AG09309 (cell line): ENCODE results near the gene PNLIPRP1.

Experiments
- DNase-seq: peaks from one replicate; pipeline ENCODE4 v3.0.0-alpha.2; 2010; ENCODE audit warnings: low read depth
- H3K4me3 ChIP-seq: 2 replicates; pipeline ENCODE4 v1.5.1; 2011; ENCODE audit warnings: mild to moderate bottlenecking, low read depth, low read length, moderate library complexity; ENCODE audit not compliant: control insufficient read depth
- TF ChIP-seq, protein P1 (sequence below): IDR thresholded peaks from 2 replicates; pipeline ENCODE4 v1.5.1; 2011; ENCODE audit warnings: mild to moderate bottlenecking, low read depth, low read length, inconsistent platforms; ENCODE audit not compliant: insufficient read depth, control insufficient read depth; ENCODE audit errors: missing control alignments

Gene PNLIPRP1

GRCh38 chr10:116654816-116655215 lies 64.1 kb downstream of the PNLIPRP1 start:
- TF ChIP-seq, protein P1, sequence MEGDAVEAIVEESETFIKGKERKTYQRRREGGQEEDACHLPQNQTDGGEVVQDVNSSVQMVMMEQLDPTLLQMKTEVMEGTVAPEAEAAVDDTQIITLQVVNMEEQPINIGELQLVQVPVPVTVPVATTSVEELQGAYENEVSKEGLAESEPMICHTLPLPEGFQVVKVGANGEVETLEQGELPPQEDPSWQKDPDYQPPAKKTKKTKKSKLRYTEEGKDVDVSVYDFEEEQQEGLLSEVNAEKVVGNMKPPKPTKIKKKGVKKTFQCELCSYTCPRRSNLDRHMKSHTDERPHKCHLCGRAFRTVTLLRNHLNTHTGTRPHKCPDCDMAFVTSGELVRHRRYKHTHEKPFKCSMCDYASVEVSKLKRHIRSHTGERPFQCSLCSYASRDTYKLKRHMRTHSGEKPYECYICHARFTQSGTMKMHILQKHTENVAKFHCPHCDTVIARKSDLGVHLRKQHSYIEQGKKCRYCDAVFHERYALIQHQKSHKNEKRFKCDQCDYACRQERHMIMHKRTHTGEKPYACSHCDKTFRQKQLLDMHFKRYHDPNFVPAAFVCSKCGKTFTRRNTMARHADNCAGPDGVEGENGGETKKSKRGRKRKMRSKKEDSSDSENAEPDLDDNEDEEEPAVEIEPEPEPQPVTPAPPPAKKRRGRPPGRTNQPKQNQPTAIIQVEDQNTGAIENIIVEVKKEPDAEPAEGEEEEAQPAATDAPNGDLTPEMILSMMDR: peak; percentile 20
- no peak for DNase-seq
- H3K4me3 ChIP-seq: no peak overlapping the region

- DNase-seq: no peak
- TF ChIP-seq, protein P1: no peak
- H3K4me3 ChIP-seq: no peak overlapping the region
Measured at GRCh38 chr10:116655568-116655967, 64.8 kb downstream of the PNLIPRP1 start.

DNA sequence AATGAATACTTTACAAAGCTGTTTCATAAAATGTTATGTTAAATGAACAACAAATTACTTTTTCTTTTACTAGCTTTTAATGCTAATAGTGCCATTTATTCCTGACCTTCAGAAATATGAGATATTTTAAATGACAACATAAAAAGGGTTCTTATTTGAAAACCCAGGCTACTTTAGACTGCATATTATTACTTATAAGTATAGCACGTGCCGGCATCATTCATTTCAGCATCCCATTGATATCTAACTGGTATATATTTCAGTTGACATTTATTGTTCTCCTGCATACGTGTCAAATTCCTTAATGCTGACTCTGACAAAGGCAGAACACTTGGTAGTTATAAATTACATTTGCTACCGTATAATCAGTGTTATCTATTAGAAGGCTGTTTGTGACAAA lies 65.3 kb downstream of the PNLIPRP1 start:
- H3K4me3 ChIP-seq: no peak overlapping the region
- TF ChIP-seq, protein P1: no peak
- no peak for DNase-seq

DNA sequence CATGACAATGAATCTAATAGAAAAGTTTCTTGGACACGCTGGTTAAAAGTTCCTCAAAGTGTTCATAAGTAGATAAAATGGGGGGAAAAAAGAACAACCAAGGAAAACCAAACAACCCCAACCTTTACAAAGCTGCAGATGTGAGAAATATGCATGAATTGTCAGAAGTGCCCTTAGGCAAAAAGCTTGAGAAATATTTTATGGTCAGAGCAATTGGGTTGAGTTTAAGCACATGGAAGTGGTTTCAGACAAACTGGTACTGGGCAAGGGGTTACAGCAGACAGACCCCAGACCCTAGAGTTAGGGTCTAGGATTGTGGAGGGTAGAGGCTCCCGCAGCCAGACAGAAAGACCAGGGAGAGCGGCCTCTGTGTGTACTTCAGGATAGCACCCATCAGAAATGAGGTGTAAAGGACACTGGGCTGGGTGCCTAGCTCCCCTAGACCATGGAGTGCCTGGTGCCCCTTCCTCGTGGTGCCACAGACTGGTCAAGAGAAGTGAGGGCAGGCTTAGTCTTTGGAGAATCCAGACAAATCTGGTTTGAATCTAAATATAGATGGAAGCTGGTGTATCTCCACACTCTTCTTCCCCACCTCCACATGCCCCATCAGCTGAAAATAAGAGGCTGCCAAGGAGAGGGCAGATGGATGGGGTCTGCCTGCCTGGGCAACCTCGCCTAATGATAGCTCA lies 67.2 kb downstream of the PNLIPRP1 start:
- TF ChIP-seq, protein P1: no peak
- DNase-seq: no peak
- H3K4me3 ChIP-seq: no peak overlapping the region
